Upper lobe of right lung (tissue), 1 donor: ENCODE results near the gene TANGO2. TPM values are rescaled to one million over a fixed set of nuclear protein-coding genes. Genes with fewer than 3 reads are reported as not detected.

Source experiments
- ATAC-seq: fragments of 200-7000 bp; cut with Tn5 transposase; one replicate; pipeline ENCODE4 v1.9.1; 2020; ENCODE audit warnings: mild to moderate bottlenecking, moderate library complexity
- DNase-seq: peaks from one replicate; pipeline ENCODE4 v3.0.0-alpha.2; 2020
- H3K27ac ChIP-seq: fragments of 200-600 bp; one replicate; pipeline ENCODE4 v1.8.0; 2022
- H3K27me3 ChIP-seq: fragments of 200-600 bp; one replicate; pipeline ENCODE4 v1.8.0; 2022; ENCODE audit warnings: mild to moderate bottlenecking
- H3K36me3 ChIP-seq: fragments of 200-600 bp; one replicate; pipeline ENCODE4 v1.8.0; 2022
- H3K4me1 ChIP-seq: fragments of 200-600 bp; one replicate; pipeline ENCODE4 v1.8.0; 2022
- H3K4me3 ChIP-seq: fragments of 200-600 bp; one replicate; pipeline ENCODE4 v1.8.0; 2022; ENCODE audit warnings: mild to moderate bottlenecking
- H3K9me3 ChIP-seq: fragments of 200-600 bp; one replicate; pipeline ENCODE4 v1.8.0; 2022
- intact Hi-C: fragments of 100-400 bp; cut with DNase I; formaldehyde crosslinking; loops from one replicate; pipeline ENCODE4 v1.11.0; 2022
- total RNA-seq: library from RNA; stranded (reverse); fragmentation: NEBNext Ultra II Directional; extraction: Animal tissue kit (Norgen Biotek cat#: 25700); gene quantifications from one replicate; pipeline ENCODE4 v1.2.1, GENCODE V29; 2021
- TF ChIP-seq, protein P1 (sequence below): fragments of 200-600 bp; IDR thresholded peaks from one replicate; pipeline ENCODE4 v1.8.0; 2022; ENCODE audit warnings: antibody characterized with exemption
- donor health status: DM: no; HTN: yes; CAD: no; lungs with severe emphysema.

TANGO2 gene
- total RNA-seq, 1 donor from 2014 or later: 37.8 TPM

DNA sequence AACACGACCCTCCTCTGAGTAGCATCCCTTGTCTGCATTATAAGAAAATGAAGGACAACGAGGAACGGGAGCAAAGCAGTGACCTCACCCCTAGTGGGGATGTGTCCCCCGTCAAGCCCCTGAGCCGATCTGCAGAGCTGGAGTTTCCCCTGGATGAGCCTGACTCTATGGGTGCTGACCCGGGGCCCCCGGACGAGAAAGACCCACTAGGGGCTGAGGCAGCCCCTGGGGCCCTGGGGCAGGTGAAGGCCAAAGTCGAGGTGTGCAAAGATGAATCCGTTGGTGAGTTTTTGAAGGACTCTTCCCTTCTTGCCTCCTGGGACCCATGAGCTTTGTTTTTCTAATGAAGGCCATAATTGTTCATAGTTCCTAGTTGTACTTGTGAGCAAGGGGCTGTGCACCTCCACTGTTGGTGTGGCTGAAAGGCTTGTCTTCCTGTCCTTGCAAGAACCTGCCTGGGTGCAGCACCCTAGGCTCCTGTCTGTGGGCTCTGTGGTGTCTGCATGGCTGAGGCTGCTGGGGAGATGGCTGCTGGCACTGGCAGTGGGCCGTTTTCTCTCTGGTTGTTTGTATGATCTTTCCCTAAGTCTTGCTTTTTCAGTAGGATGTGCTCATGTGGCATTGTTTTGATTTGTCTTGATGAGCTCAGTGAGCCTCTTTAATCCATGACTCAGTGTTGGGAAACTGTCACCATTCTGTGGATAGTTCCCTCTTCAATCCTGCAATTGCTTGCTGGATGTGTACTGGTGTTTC lies 69.2 kb downstream of the TANGO2 start:
- TF ChIP-seq, protein P1, sequence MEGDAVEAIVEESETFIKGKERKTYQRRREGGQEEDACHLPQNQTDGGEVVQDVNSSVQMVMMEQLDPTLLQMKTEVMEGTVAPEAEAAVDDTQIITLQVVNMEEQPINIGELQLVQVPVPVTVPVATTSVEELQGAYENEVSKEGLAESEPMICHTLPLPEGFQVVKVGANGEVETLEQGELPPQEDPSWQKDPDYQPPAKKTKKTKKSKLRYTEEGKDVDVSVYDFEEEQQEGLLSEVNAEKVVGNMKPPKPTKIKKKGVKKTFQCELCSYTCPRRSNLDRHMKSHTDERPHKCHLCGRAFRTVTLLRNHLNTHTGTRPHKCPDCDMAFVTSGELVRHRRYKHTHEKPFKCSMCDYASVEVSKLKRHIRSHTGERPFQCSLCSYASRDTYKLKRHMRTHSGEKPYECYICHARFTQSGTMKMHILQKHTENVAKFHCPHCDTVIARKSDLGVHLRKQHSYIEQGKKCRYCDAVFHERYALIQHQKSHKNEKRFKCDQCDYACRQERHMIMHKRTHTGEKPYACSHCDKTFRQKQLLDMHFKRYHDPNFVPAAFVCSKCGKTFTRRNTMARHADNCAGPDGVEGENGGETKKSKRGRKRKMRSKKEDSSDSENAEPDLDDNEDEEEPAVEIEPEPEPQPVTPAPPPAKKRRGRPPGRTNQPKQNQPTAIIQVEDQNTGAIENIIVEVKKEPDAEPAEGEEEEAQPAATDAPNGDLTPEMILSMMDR: no peak

GRCh38 chr22:20090730-20091240 lies 69.9 kb downstream of the TANGO2 start:
- no peak for ATAC-seq
- intact Hi-C loops: no loop called here

More for the DNA sequence above, 69.2 kb downstream of the TANGO2 start:
- H3K27me3 ChIP-seq: no peaks in the 10 kb centered on the region
- ATAC-seq: no peak
- DNase-seq: no peak
- peaks cover 1% of the 10 kb centered on the region for H3K4me1 ChIP-seq
- H3K36me3 ChIP-seq: peaks cover 98% of the 10 kb centered on the region
- H3K9me3 ChIP-seq: no peaks in the 10 kb centered on the region
- intact Hi-C loops: no loop called here
- no peak overlapping the region for H3K27ac ChIP-seq
- no peak overlapping the region for H3K4me3 ChIP-seq

DNA sequence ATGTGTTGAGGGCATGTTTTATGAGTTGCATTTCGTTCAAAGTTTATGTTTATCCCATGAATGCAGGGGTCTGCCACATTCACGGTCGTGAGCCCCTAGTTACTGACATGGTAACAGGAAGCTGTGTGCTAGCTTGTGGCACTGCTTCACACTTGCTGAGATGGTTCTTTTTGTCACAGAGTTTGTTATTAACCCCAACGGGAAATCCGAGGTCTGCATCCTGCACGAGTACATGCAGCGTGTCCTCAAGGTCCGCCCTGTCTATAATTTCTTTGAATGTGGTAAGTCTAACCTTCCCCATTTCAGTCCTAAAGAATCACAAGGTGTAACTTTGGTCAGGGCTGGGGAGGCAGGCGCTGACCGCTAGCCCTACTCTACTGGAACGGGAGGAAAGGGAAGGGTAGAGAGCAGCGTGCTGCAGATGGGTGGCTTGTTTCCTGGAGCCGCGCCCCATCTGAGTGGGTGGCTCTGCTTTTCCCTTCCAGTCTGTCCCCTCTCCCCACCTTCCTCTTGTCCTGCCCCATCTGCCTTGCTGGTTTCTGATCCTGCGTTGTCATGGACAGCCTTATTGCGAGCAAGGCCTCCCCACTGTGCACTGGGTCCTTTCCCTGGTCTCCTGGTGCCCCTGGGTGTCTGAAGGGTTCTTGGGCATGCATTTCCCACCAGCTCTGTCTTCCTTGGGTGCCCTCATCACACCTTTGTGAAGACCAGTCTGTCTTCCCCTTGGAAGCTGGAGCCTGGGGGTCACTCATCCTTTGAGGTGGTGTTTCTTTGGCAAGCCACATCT lies 71.0 kb downstream of the TANGO2 start:
- TF ChIP-seq, protein P1: no peak
- H3K27ac ChIP-seq: no peak overlapping the region
- H3K27me3 ChIP-seq: no peaks in the 10 kb centered on the region
- DNase-seq (no peak), ATAC-seq (no peak)
- intact Hi-C loops: no loop called here
- no peaks in the 10 kb centered on the region for H3K9me3 ChIP-seq
- peaks cover 100% of the 10 kb centered on the region for H3K36me3 ChIP-seq
- no peaks in the 10 kb centered on the region for H3K4me1 ChIP-seq
- no peak overlapping the region for H3K4me3 ChIP-seq

More at GRCh38 chr22:20090730-20091240, 69.9 kb downstream of the TANGO2 start:
- peaks cover 100% of the 10 kb centered on the region for H3K36me3 ChIP-seq
- TF ChIP-seq, protein P1: no peak
- no peak for DNase-seq
- H3K27me3 ChIP-seq: no peaks in the 10 kb centered on the region
- no peaks in the 10 kb centered on the region for H3K4me1 ChIP-seq
- no peak overlapping the region for H3K27ac ChIP-seq
- no peaks in the 10 kb centered on the region for H3K9me3 ChIP-seq
- no peak overlapping the region for H3K4me3 ChIP-seq

- TF ChIP-seq, protein P1: no peak
- Histone ChIP-seq H3K36me3 (peaks cover 100% of the 10 kb centered on the region), H3K27me3 (no peaks in the 10 kb centered on the region), H3K4me3 (no peak overlapping the region), H3K9me3 (no peaks in the 10 kb centered on the region), H3K4me1 (no peaks in the 10 kb centered on the region), H3K27ac (no peak overlapping the region)
- intact Hi-C loops: no loop called here
- DNase-seq (no peak), ATAC-seq (no peak)
Observed at GRCh38 chr22:20092477-20092854, 71.6 kb downstream of the TANGO2 start.

DNA sequence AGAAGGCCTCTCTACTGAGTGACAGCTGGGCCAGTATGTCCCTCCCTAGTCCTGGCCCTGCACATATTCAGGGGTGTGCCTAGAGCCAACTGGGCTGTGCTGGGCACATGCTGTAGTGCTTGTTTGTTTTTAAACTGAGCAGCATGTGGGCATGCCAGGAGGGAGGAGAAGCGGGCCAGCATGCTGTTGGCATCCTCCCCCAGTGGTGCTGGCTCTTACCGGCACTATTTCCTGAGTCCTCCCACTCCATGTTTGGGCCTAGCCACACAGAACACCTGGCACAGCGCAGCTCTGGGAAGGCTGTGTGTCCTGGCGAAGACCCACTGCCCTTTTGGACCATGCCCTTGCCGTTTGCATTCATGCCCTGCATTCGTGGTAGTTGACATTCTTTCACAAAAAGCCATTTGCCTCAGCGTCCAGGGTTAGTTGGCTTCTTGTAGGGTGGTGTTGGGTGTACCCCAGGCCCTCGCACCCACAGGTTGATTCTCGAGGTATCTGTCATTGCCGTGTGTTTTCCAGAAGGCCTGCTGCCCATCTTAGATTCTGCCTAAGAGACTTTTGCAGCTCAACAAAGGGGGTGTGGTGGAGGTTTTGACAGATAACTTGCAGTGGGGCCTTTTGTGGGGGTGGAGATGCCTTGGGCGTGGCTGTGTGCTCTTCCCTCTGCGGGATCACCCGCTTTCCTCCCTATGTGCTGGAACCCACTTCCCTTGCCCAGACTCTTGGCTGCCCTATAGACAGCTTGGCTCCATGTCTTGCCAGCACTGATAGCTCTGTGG lies 72.7 kb downstream of the TANGO2 start:
- Histone ChIP-seq H3K4me3 (no peak overlapping the region), H3K27me3 (no peaks in the 10 kb centered on the region), H3K4me1 (no peaks in the 10 kb centered on the region), H3K9me3 (no peaks in the 10 kb centered on the region), H3K36me3 (peaks cover 99% of the 10 kb centered on the region), H3K27ac (no peak overlapping the region)
- TF ChIP-seq, protein P1: no peak
- ATAC-seq (no peak), DNase-seq (peak; percentile 28)
- intact Hi-C loops: no loop called here
